Thoracic aorta (tissue), 2 donors: ENCODE data around the gene AHRR. TPM values are rescaled to one million over a fixed set of nuclear protein-coding genes. Genes with fewer than 3 reads are reported as not detected.

Experiments used
- ATAC-seq: fragments of 150-250 bp; one replicate; pipeline ENCODE4 v1.8.0; 2017; ENCODE audit warnings: low read depth; ENCODE audit not compliant: insufficient number of reproducible peaks, low FRiP score
- DNase-seq: peaks from one replicate; pipeline ENCODE4 v3.0.0-alpha.2; 2020; ENCODE audit warnings: low spot score
- H3K27ac ChIP-seq, 2 donors: fragments of 200-600 bp; sonication (generic); 1 replicate in 1 of 2; 2 replicates in 1 of 2; pipeline ENCODE4 v1.5.1; 2016; ENCODE audit warnings: mild to moderate bottlenecking in 2 of 2, moderate library complexity in 2 of 2
- H3K27me3 ChIP-seq: fragments of 200-600 bp; sonication (generic); replicated peaks from 2 replicates; pipeline ENCODE4 v1.6.0; 2016; ENCODE audit warnings: mild to moderate bottlenecking; ENCODE audit not compliant: insufficient read depth
- H3K36me3 ChIP-seq: fragments of 200-600 bp; sonication (generic); one replicate; pipeline ENCODE4 v1.5.1; 2016
- H3K4me1 ChIP-seq, 2 donors: fragments of 200-600 bp; sonication (generic); 1 replicate in 1 of 2; 2 replicates in 1 of 2; pipeline versions ENCODE4 v1.5.1 to v1.6.0; 2016; ENCODE audit warnings: low read depth in 2 of 2, mild to moderate bottlenecking in 1 of 2; ENCODE audit not compliant: control insufficient read depth in 1 of 2
- H3K4me3 ChIP-seq: fragments of 200-600 bp; sonication (generic); 2 replicates; pipeline ENCODE4 v1.5.1; 2016; ENCODE audit warnings: mild to moderate bottlenecking
- H3K9me3 ChIP-seq: fragments of 200-600 bp; sonication (generic); 2 replicates; pipeline ENCODE4 v1.5.1; 2016
- total RNA-seq, 2 donors: library from RNA; depleted of rRNA; stranded (reverse); fragments of >200 nt; gene quantifications; one replicate each; pipeline versions ENCODE4 v1.1.0 to v1.2.3, GENCODE V29; 2016
- TF ChIP-seq, protein P1 (sequence below): fragments of 200-600 bp; sonication (generic); IDR thresholded peaks from one replicate; pipeline ENCODE4 v1.5.1; 2019; ENCODE audit warnings: antibody characterized with exemption

AHRR gene
- total RNA-seq, 2 donors from 2014 or later = 0.85 to 3.1 TPM

DNA sequence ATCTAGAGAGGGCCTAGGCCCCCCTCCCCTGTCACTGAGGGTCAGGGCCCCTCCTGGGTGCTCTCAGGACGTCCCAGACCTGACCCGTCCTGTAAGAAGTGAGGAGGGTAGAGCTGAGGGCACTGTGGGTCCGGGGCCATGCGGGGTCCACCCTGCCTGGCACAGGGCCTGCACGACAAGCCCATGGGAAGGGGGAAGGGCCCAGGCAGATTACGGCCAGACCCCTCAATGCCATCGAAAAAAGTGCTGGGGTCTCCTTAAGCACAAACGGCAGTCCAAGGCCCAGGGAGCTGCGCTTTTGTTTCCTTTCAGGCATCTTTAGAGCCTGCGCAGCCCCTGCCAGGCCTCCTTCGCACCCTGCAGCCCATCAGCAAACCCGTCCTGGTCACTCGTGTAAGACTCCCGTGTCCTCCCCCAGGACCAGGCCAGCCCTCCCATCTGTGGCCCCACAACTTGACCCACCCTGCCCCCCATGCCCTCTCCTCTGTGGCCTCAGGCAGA lies 117.0 kb downstream of the AHRR start:
- Histone ChIP-seq H3K4me3 (no peak overlapping the region), H3K36me3 (no peaks in the 10 kb centered on the region), H3K9me3 (no peaks in the 10 kb centered on the region), H3K27ac (no peak overlapping the region), H3K27me3 (no peaks in the 10 kb centered on the region), H3K4me1 (peaks cover 7 to 8% of the 10 kb centered on the region in 2 donors)
- TF ChIP-seq, protein P1, sequence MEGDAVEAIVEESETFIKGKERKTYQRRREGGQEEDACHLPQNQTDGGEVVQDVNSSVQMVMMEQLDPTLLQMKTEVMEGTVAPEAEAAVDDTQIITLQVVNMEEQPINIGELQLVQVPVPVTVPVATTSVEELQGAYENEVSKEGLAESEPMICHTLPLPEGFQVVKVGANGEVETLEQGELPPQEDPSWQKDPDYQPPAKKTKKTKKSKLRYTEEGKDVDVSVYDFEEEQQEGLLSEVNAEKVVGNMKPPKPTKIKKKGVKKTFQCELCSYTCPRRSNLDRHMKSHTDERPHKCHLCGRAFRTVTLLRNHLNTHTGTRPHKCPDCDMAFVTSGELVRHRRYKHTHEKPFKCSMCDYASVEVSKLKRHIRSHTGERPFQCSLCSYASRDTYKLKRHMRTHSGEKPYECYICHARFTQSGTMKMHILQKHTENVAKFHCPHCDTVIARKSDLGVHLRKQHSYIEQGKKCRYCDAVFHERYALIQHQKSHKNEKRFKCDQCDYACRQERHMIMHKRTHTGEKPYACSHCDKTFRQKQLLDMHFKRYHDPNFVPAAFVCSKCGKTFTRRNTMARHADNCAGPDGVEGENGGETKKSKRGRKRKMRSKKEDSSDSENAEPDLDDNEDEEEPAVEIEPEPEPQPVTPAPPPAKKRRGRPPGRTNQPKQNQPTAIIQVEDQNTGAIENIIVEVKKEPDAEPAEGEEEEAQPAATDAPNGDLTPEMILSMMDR = no peak
- DNase-seq = no peak
- no peak for ATAC-seq

DNA sequence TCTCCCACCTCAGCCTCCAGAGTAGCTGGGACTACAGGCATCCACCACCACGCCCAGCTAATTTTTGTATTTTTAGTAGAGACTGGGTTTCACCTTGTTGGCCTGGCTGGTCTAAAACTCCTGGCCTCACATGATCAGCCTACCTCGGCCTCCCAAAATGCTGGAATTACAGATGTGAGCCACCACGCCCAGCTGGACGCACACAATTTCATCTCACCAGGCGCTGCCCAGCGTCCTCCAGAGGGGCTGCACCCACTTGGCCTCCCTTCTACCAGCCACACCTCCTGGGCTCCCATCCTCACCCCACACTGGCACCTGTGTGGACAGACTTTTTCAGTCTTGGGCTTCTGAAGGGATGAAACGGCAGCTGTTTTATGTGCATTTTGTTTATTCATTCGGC lies 117.7 kb downstream of the AHRR start:
- H3K4me3 ChIP-seq = no peak overlapping the region
- no peaks in the 10 kb centered on the region for H3K36me3 ChIP-seq
- H3K9me3 ChIP-seq = no peaks in the 10 kb centered on the region
- TF ChIP-seq, protein P1 = no peak
- no peaks in the 10 kb centered on the region for H3K27me3 ChIP-seq
- ATAC-seq (no peak), DNase-seq (no peak)
- peaks cover 11 to 13% of the 10 kb centered on the region in 2 donors for H3K4me1 ChIP-seq
- H3K27ac ChIP-seq = no peak overlapping the region

DNA sequence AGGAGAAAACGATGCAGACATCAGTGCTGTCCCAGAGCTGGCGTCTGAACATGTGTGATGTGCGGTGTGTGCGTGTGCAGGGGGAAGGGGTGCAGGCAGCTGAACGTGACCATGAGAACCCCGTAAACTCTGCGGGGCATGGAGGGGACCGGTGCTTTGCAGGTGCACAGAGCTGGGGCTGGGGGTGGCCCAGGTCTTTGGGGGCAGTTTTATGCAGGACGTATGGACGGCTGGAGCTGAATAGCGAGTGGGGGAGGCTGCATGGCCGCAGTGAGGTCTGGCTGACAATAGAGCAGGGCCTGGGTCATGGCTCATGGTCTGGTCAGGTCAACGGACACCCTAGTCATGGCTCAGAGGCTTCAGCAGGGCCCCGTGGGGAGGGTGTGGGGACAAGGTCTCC lies 118.1 kb downstream of the AHRR start:
- no peaks in the 10 kb centered on the region for H3K36me3 ChIP-seq
- TF ChIP-seq, protein P1 = no peak
- H3K4me3 ChIP-seq = no peak overlapping the region
- ATAC-seq = no peak
- no peaks in the 10 kb centered on the region for H3K27me3 ChIP-seq
- peaks cover 11 to 18% of the 10 kb centered on the region in 2 donors for H3K4me1 ChIP-seq
- no peak overlapping the region for H3K27ac ChIP-seq
- no peak for DNase-seq
- no peaks in the 10 kb centered on the region for H3K9me3 ChIP-seq

DNA sequence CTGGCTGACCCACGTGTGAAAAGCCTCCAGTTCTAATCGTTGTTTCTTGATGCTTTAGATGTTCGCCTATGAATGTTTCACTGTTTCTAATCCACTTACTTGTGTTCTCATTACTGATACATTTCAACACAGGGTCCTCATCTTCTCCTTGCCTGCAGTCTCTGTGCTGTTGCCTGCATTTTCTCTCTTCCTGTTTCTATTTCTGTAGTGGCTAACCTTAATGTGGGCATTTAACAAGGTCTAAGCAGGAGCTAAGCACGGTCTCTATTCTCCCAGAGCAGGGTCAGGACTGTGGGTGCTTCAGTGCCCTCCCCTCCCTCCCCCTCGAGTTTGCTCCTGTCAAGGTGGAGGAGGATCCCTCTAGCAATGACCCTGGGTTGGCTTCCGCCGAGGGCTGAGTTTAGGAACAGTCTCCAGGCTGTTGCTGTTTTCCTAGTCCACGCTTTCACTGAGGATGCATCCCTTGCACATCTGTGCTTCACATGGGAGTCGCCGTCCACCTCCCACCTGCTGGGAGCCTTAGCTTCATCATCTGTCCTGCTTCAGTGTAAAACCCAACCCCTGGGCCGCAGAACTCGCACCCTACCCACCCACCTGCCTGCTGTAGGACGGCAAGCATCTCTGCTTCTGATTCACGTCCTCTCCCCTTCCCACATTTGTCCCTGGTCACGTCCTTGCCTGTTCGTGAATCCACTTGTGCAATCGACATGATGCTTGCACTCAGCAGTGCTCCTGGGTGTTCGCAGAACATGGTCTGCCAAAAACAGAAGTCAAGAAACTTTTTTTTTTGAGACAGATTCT lies 119.1 kb downstream of the AHRR start:
- no peaks in the 10 kb centered on the region for H3K9me3 ChIP-seq
- ATAC-seq = no peak
- no peaks in the 10 kb centered on the region for H3K27me3 ChIP-seq
- DNase-seq = no peak
- H3K4me3 ChIP-seq = no peak overlapping the region
- H3K36me3 ChIP-seq = no peaks in the 10 kb centered on the region
- H3K27ac ChIP-seq = no peak overlapping the region
- TF ChIP-seq, protein P1 = no peak
- H3K4me1 ChIP-seq = peaks cover 11 to 19% of the 10 kb centered on the region in 2 donors

DNA sequence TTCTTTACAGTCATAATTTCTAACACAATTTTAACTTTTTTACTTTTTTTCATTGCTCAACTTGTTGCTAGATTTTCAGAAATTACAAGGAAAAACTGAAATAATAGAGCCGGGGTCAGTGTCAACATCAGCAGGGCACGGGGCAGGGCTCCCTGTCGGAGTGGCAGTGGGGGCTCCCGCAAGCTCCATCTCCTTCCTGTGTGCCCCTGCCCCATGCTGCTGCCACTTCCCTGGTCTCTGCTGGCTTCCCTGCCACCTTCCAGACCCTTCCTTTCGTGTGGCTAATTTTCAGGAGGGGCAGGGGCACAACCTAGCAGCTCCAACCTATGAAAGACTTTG lies 120.5 kb downstream of the AHRR start:
- Histone ChIP-seq H3K9me3 (no peaks in the 10 kb centered on the region), H3K27me3 (no peaks in the 10 kb centered on the region), H3K36me3 (peaks cover 1% of the 10 kb centered on the region), H3K4me3 (peak overlapping the region; percentile 99), H3K27ac (no peak overlapping the region), H3K4me1 (peaks cover 11 to 19% of the 10 kb centered on the region in 2 donors)
- no peak for ATAC-seq
- no peak for DNase-seq
- TF ChIP-seq, protein P1 = no peak
